ENCODE results near the gene CYTL1. TPM values are rescaled to one million over a fixed set of nuclear protein-coding genes. Genes with fewer than 3 reads are reported as not detected.

Gene CYTL1
- total RNA-seq, 4 donors from 2014 or later = 0.68 TPM; not detected in 3

GRCh38 chr4:4987656-4988055 is 31.6 kb downstream of the CYTL1 start:
- no peak overlapping the region for H3K27ac ChIP-seq
- H3K36me3 ChIP-seq = no peaks in the 10 kb centered on the region
- H3K9me3 ChIP-seq = no peaks in the 10 kb centered on the region
- H3K27me3 ChIP-seq = no peaks in the 10 kb centered on the region
- TF ChIP-seq POLR2A (IDR thresholded peaks at IDR 0.05) = no peak
- no peak for TF ChIP-seq CTCF (IDR thresholded peaks at IDR 0.05)
- no peak for TF ChIP-seq POLR2AphosphoS5 (IDR thresholded peaks at IDR 0.05)
- no peak for TF ChIP-seq EP300 (IDR thresholded peaks at IDR 0.05)
- DNase-seq (ENCODE audit: low spot score in 2 of 2) = no peak
- peaks cover 16% of the 10 kb centered on the region for H3K4me1 ChIP-seq
- WGBS = 58% methylated on average over 10 of the region's 10 CpGs
- H3K4me3 ChIP-seq = no peak overlapping the region

- H3K27me3 ChIP-seq = no peaks in the 10 kb centered on the region
- no peak overlapping the region for H3K4me3 ChIP-seq
- H3K9me3 ChIP-seq = no peaks in the 10 kb centered on the region
- H3K36me3 ChIP-seq = no peaks in the 10 kb centered on the region
- H3K4me1 ChIP-seq = peaks cover 13% of the 10 kb centered on the region
- 56% methylated on average over 5 of the region's 5 CpGs for WGBS
- no peak overlapping the region for H3K27ac ChIP-seq
- TF ChIP-seq POLR2A (IDR thresholded peaks at IDR 0.05) (no peak), CTCF (IDR thresholded peaks at IDR 0.05) (no peak), EP300 (IDR thresholded peaks at IDR 0.05) (no peak)
- DNase-seq (ENCODE audit: low spot score in 2 of 2) = no peak
These were observed 32.4 kb downstream of the CYTL1 start for GRCh38 chr4:4986841-4987240.

- H3K27ac ChIP-seq = no peak overlapping the region
- TF ChIP-seq EP300 (IDR thresholded peaks at IDR 0.05) (no peak), CTCF (IDR thresholded peaks at IDR 0.05) (no peak)
- 80% methylated on average over 1 of the region's 1 CpG for WGBS
- H3K36me3 ChIP-seq = no peaks in the 10 kb centered on the region
- no peaks in the 10 kb centered on the region for H3K9me3 ChIP-seq
- no peak overlapping the region for H3K4me3 ChIP-seq
- no peak for DNase-seq (ENCODE audit: low spot score in 2 of 2)
- H3K4me1 ChIP-seq = peaks cover 11% of the 10 kb centered on the region
- H3K27me3 ChIP-seq = no peaks in the 10 kb centered on the region
These were observed 33.4 kb downstream of the CYTL1 start for GRCh38 chr4:4985844-4986243.

GRCh38 chr4:4985036-4985435 is 34.2 kb downstream of the CYTL1 start:
- Histone ChIP-seq H3K9me3 (no peaks in the 10 kb centered on the region), H3K4me1 (peaks cover 12% of the 10 kb centered on the region), H3K4me3 (no peak overlapping the region), H3K36me3 (no peaks in the 10 kb centered on the region), H3K27me3 (no peaks in the 10 kb centered on the region), H3K27ac (no peak overlapping the region)
- WGBS = 93% methylated on average over 2 of the region's 2 CpGs
- TF ChIP-seq POLR2AphosphoS5 (IDR thresholded peaks at IDR 0.05) = no peak
- TF ChIP-seq EP300 (IDR thresholded peaks at IDR 0.05) = no peak
- no peak for TF ChIP-seq POLR2A (IDR thresholded peaks at IDR 0.05)
- TF ChIP-seq CTCF (IDR thresholded peaks at IDR 0.05) = no peak
- no peak for DNase-seq (ENCODE audit: low spot score in 2 of 2)

GRCh38 chr4:4984186-4984585 is 35.1 kb downstream of the CYTL1 start:
- H3K4me3 ChIP-seq = no peak overlapping the region
- H3K9me3 ChIP-seq = no peaks in the 10 kb centered on the region
- no peak overlapping the region for H3K27ac ChIP-seq
- no peaks in the 10 kb centered on the region for H3K36me3 ChIP-seq
- no peaks in the 10 kb centered on the region for H3K27me3 ChIP-seq
- DNase-seq (ENCODE audit: low spot score in 2 of 2) = no peak
- H3K4me1 ChIP-seq = peaks cover 12% of the 10 kb centered on the region
- 80% methylated on average over 2 of the region's 2 CpGs for WGBS
- TF ChIP-seq EP300 (IDR thresholded peaks at IDR 0.05) (no peak), POLR2AphosphoS5 (IDR thresholded peaks at IDR 0.05) (no peak), POLR2A (IDR thresholded peaks at IDR 0.05) (no peak), CTCF (IDR thresholded peaks at IDR 0.05) (no peak)
